NCI-H187 treated with DMSO at 0.1 percent for 48 hours (cell line): Measurements from ENCODE around the gene ZNF543.
"Not testable (repeated sequence)": the region's sequence is repeated elsewhere in the genome, so short reads cannot be mapped to it uniquely, and the experiment has no call there.

Experiments used
- DNase-seq: peaks from one replicate; lab custom pipeline; 2025; lab: John Stamatoyannopoulos, UW

ZNF543 gene

GRCh38 chr19:57321116-57321515, 844 bp downstream of the ZNF543 start:
- no peak for DNase-seq

DNA sequence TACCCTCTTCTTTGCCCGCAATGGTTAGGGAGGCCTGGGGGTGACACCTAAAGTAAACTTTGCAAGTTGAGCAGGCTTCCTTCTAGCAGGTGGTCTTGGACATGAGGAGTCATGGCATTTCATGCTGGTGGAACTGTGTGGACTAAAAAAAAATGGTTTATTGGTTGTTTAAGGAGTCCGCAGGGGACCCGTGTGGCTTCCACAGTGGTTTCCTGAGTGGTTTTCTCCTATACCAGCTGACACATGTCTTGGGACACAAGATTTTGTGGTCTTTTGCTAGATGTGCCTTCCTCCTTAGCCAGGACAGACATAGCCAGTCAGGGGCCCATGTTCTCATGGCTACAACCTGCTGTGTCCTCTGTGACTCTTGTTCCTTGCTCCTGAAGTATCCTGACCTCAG, 1.5 kb downstream of the ZNF543 start:
- no peak for DNase-seq

DNA sequence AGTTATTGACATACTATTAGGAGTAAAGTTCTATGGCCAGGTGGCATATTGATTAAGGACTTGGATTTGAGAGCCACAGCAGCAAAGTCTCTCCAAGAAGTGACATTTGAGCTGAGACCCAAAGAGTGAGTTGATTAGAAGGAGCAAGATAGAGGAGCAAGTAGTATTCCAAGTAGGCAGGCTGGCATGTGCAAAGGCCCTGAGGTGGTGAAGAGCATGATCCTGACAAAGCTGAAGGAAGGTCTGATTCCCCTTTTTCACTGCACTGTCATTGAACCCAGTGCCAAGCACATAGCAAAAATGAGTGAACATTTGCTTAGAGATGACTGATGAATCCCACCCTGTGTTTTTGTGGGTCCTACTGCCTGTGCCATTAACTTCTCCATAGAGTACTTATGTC, 4.7 kb downstream of the ZNF543 start:
- DNase-seq = no peak

DNA sequence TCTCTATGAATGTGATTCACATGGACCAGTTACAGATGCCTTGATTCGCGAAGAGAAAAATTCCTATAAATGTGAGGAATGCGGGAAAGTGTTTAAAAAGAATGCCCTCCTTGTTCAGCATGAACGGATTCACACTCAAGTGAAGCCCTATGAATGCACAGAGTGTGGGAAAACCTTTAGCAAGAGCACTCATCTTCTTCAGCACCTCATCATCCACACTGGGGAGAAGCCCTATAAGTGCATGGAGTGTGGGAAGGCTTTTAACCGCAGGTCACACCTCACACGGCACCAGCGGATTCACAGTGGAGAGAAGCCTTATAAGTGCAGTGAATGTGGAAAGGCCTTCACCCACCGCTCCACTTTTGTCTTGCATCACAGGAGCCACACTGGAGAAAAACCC, 7.7 kb downstream of the ZNF543 start:
- DNase-seq = no peak

- no peak for DNase-seq
Measured at GRCh38 chr19:57334191-57334590, 13.9 kb downstream of the ZNF543 start.

- no peak for DNase-seq
Measured at GRCh38 chr19:57338877-57339276, 18.6 kb downstream of the ZNF543 start.

DNA sequence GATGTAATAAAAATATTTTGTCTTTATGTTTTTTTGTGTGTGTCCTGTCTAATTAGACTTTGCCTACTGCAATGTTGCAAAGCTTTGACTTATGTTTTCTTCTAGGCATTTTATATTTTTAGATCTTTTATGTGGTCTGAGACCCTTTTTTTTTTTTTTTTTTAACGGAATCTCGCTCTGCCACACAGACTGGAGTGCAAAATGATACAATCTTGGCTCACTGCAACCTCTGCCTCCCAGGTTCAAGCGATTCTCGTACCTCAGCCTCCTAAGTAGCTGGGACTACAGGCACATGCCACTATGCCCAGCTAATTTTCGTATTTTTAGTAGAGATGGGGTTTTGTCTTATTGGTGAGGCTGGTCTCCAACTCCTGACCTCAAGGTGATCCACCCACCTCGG, 22.3 kb downstream of the ZNF543 start:
- DNase-seq = no peak

GRCh38 chr19:57348136-57348535, 27.9 kb downstream of the ZNF543 start:
- DNase-seq = no peak

DNA sequence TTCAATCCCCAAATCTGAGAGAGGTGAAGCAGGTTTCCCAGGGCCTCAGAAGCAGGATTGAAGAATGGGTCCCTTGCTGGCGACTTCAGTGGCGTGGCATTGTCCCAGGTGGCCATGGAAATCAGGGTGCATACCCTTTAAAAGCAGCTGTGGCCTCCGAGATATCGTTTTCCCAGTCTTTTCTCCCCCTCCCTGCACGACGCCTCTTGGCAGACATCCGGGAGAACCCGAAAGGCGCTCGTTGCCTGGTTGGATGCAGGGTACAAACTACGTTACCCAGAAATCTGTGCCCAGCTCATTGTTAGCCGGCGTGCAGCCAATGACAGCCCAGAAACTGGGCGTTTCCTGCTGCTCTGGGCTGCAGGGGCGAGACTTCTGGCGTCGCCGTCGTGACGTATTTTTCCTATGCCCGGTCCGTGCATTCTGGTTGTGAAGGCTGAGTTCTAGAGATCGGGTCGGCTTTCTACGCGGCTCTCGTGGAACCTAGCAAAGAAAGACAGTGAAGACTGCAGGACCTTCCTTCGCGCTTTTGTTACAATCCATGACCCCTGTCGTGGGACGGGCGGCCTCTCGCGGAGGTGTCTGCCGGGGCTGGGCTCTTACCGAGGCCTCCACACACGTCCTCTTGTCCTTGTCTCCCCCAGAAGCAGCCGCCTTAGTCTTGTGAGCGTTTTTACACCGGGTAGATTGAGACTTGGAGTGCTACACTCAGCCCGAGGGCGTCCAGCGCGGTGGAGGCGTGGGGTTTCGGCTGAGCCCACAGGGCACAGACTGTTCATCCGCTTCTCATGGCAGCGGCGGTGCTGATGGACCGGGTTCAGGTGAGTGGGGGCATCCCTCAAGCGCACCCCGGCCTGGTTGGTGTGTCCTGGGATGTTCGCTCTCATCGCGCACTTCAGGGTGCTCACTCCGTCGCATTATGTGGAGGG, 30.9 kb downstream of the ZNF543 start, which contains the start of gene ZNF304:
ZNF304 (plus strand) TSS at position 395 of the 929 bp plus-strand sequence; CDS start at position 789, 394 bp downstream.
- peak; percentile 89 for DNase-seq

DNA sequence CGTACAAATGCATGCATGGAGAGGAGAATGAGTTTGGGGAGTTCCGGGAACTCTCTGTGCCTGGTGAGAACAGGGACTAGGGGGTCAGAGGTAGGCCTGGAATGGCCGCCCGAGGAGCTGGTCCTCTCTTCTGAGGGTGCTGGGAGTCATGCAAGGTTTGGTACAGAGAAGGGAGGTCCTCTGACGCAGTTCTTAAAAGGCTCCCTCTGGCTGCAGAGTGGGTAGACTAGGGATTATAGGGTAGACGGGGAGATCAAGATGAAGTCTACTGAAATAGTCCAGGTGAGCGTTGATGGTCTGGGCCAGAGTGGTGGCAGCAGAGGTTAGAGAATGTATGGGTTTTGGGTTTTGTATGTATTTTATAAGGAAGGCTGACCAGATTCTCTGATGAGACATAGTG, 31.6 kb downstream of the ZNF543 start:
- DNase-seq = no peak

DNA sequence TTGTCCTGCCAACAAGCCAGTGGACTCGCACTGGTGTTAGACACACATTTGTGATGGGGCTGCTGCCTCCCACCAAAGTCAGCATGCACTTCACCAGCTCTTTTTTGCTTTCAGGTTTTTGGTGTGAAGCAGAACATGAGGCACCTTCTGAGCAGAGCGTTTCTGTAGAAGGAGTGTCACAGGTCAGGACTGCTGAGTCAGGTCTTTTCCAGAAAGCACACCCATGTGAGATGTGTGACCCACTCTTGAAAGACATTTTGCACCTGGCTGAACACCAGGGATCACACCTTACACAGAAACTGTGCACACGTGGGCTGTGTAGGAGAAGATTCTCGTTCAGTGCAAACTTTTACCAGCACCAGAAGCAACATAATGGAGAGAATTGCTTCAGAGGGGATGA, 35.6 kb downstream of the ZNF543 start:
- DNase-seq = no peak

- no peak for DNase-seq
Measured at GRCh38 chr19:57357406-57357805, 37.1 kb downstream of the ZNF543 start.

DNA sequence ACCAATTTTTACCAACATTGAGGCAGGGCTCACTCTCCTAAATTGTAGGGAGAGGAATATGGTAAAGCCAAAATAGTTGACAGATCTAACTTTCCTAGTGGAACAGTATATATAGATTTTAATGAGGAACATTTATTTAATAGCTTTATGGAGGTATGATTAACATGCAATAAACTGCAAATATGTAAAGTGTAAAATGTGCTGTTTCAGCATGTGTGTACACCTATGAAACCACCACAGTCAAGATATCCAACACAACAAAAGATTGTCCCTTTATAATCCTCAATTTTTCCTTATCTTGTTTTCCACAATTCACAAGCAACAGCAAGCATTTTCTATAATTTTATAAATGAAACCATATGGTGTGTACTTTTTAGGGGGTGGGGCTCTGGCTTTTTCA, 39.0 kb downstream of the ZNF543 start:
- no peak for DNase-seq

DNA sequence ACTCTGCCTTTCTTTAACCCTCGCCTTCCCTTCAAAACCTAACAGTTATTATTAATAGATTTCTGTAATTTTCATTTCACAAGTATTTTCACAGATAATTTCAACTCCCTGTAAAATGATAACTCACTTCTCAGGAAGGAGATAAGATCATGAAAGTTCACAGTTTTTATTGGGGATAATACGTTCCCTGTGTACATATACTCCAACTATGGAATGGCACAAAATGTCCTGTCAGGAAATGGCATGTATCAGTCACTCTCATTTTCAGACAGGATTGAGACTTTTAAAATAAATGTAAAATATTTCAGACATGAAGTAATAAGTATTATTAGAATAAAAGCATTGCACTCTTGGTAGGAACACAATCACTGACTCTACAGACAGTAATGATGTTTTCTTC, 42.1 kb downstream of the ZNF543 start:
- DNase-seq = no peak

GRCh38 chr19:57362997-57363687, 42.9 kb downstream of the ZNF543 start, which contains the start of the genes TRAPPC2B and ZNF547:
TRAPPC2B (plus strand) TSS chr19:57363551; CDS start chr19:57364834, 1,283 bp downstream.
ZNF547 (plus strand) TSS chr19:57363551; CDS start chr19:57368556, 5,005 bp downstream.
- peak; percentile 87 for DNase-seq

DNA sequence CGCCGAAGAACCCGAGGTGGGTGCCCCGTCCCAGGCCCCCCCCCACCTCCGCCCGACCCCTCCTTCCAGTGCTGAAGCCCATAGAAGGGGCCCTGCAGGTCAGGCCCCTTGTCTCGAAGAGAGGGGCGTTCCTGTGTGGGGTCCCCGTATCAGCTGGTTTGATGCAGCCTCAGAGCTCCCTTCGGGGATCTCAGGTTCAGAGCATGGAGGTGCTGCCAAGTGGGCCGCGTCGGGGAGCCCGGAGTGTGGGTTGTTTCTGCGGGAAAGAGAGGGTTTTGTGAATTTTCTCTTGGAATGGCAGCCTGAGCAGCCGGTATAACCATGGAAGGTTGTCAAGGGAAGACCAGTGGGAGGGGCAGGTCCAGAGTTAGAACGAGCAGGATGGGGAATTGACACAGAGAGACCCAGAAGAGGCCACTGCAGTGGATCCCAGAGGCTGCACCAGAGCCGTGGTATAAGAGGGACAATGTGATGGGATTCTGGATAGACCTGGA, 43.5 kb downstream of the ZNF543 start:
- no peak for DNase-seq

DNA sequence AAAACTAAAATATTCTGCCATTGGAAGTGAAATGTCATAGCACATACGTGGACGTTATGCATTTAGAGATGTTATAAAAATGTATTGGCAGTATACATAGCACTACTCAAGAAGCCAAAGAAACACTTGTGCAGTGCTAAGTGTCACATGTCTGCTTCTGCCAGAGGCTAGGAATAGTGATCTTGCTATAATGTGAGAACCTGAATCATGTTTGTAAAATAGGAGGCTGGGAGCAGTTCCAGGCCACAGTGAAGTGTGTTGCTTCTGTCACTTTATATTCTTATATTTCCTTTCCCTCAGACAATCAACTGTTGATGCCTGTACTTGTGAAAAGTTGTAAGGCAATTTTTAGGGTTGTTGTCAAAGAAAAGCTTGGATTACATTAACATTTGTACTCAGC, 46.5 kb downstream of the ZNF543 start:
- no peak for DNase-seq

- DNase-seq = no peak
Measured at GRCh38 chr19:57374179-57374578, 53.9 kb downstream of the ZNF543 start.

DNA sequence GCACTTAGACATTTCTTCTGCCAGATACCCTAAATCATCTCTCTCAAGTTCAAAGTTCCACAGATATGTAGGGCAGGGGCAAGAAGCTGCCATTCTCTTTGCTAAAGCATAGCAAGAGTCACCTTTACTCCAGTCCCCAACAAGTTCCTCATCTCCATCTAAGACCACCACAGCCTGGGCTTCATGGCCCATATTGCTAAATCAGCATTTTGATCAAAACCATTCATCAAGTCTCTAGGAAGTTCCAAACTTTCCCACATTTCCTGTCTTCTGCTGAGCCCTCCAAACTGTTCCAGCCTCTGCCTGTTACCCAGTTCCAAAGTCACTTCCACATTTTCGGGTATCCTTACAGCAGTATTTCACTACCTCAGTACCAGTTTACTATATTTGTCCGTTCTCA, 54.4 kb downstream of the ZNF543 start:
- DNase-seq = not testable (repeated sequence)

DNA sequence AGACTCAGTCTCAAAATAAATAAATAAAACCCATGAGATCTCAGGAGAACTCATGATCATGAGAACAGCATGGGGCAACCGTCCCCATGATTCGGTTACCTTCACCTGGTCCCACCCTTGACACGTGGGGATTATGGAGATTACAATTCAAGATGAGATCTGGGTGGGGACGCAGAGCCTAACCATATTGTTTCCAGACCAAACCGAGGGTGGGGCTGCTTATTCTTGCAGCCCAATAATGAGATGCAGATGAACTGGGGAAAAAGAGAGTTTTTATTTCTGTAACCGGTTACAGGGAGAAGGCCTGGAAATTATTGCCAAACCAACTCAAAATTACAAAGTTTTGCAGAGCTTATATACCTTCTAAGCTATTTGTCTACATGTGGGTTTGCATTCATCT, 55.9 kb downstream of the ZNF543 start:
- no peak for DNase-seq

- no peak for DNase-seq
Measured at GRCh38 chr19:57377498-57378146, 57.4 kb downstream of the ZNF543 start.
